HepG2 (cell line): ENCODE data around the gene TRPM1. TPM values are rescaled to one million over a fixed set of nuclear protein-coding genes. Genes with fewer than 3 reads are reported as not detected.

ENCODE experiments used
- EED ChIP-seq: sonication (generic); formaldehyde crosslinking; IDR thresholded peaks from 2 replicates; pipeline ENCODE4 v1.5.0; 2020; ENCODE audit warnings: mild to moderate bottlenecking, missing genetic modification reagents
- FOXP1 ChIP-seq, 2 experiments: fragments of 450-650 bp in 1 of 2; IDR thresholded peaks; 2 replicates each; pipeline ENCODE4 v1.6.1; 2017 to 2018; ENCODE audit warnings: antibody characterized with exemption in 1 of 2
- HOXA7 ChIP-seq: sonication (generic); formaldehyde crosslinking; IDR thresholded peaks from 2 replicates; pipeline ENCODE4 v1.8.1; 2022; ENCODE audit warnings: mild to moderate bottlenecking, missing genetic modification reagents, moderate library complexity
- KLF11 ChIP-seq: IDR thresholded peaks from 2 replicates; pipeline ENCODE4 v1.6.1; 2016; ENCODE audit warnings: missing compliant biosample characterization
- MYC ChIP-seq: sonication (generic); formaldehyde crosslinking; IDR thresholded peaks from 2 replicates; pipeline ENCODE4 v1.9.0; 2021; ENCODE audit warnings: missing genetic modification reagents, borderline replicate concordance
- PCBP2 ChIP-seq: fragments of 200-400 bp; formaldehyde crosslinking; optimal IDR thresholded peaks from 2 replicates; pipeline ENCODE3; 2018; ENCODE audit warnings: low read length, low read depth; ENCODE audit not compliant: poor library complexity, severe bottlenecking
- RNF2 ChIP-seq: fragments of 450-650 bp; conservative IDR thresholded peaks from 2 replicates; pipeline ENCODE4 v1.6.1; 2016; ENCODE audit warnings: low read depth
- SAP130 ChIP-seq: IDR thresholded peaks from 2 replicates; pipeline ENCODE4 v1.6.1; 2016; ENCODE audit warnings: low read depth
- ZBTB40 ChIP-seq, 2 experiments: fragments of 450-650 bp in 1 of 2; sonication (generic) in 1 of 2; formaldehyde crosslinking in 1 of 2; IDR thresholded peaks; 2 replicates each; pipeline versions ENCODE4 v1.6.1 to v1.8.0; 2016 to 2022; ENCODE audit warnings: antibody characterized with exemption in 1 of 2, mild to moderate bottlenecking in 1 of 2, missing genetic modification reagents in 1 of 2
- ZFP37 ChIP-seq: sonication (generic); formaldehyde crosslinking; IDR thresholded peaks from 2 replicates; pipeline ENCODE4 v1.4.0; 2020; ENCODE audit warnings: missing genetic modification reagents, borderline replicate concordance
- ZNF12 ChIP-seq: sonication (generic); formaldehyde crosslinking; IDR thresholded peaks from 2 replicates; pipeline ENCODE4 v1.5.0; 2020; ENCODE audit warnings: missing genetic modification reagents
- ZNF329 ChIP-seq: sonication (generic); formaldehyde crosslinking; IDR thresholded peaks from 2 replicates; pipeline ENCODE4 v1.9.0; 2021; ENCODE audit warnings: low read depth, mild to moderate bottlenecking, missing genetic modification reagents
- ZNF446 ChIP-seq: sonication (generic); formaldehyde crosslinking; IDR thresholded peaks from 2 replicates; pipeline ENCODE4 v1.5.0; 2020; ENCODE audit warnings: mild to moderate bottlenecking, missing genetic modification reagents
- ZNF674 ChIP-seq: sonication (generic); formaldehyde crosslinking; IDR thresholded peaks from 2 replicates; pipeline ENCODE4 v1.5.0; 2020; ENCODE audit warnings: low read depth, mild to moderate bottlenecking, missing genetic modification reagents
- ZNF704 ChIP-seq: sonication (generic); formaldehyde crosslinking; IDR thresholded peaks from 2 replicates; pipeline ENCODE4 v1.8.1; 2023; ENCODE audit warnings: mild to moderate bottlenecking, inconsistent platforms, moderate library complexity, missing genetic modification reagents, borderline replicate concordance
- ZSCAN20 ChIP-seq: sonication (generic); formaldehyde crosslinking; IDR thresholded peaks from 2 replicates; pipeline ENCODE4 v1.4.0; 2020; ENCODE audit warnings: missing genetic modification reagents, mild to moderate bottlenecking, borderline replicate concordance
- polyA plus RNA-seq, 8 experiments: library from polyadenylated mRNA; depleted of rRNA in 3 of 8; stranded (reverse) in 7 of 8; unstranded in 1 of 8; fragments of >200 nt; fragmentation: Illumina TruSeq in 4 of 8; extraction: Trizol in 4 of 8; gene quantifications; 2 replicates each; pipeline versions ENCODE4 v1.2.1 to v1.2.3, GENCODE V29; 2011 to 2016; ENCODE audit warnings: low read depth in 4 of 8, missing spikeins in 1 of 8, mixed read lengths in 1 of 8; ENCODE audit not compliant: insufficient read depth in 1 of 8
- total RNA-seq, 5 experiments: library from RNA; depleted of rRNA; stranded (reverse); fragments of >200 nt; fragmentation: Illumina TruSeq; extraction: Trizol; gene quantifications; 2 replicates each; pipeline ENCODE4 v1.2.3, GENCODE V29; 2016; ENCODE audit warnings: low read depth in 1 of 5

The TRPM1 gene
- total and polyA plus RNA-seq, 2 of the 13 experiments (the other 11 are each of a cell fraction or from before 2014, with no cell fraction given): not detected

GRCh38 chr15:30991255-30992235, 110.0 kb downstream of the TRPM1 start, which contains the start of gene MTMR10 (continued):
- TF ChIP-seq ZBTB40 (IDR thresholded peaks at IDR 0.05): no peak
- TF ChIP-seq ZBTB40 (CRISPR knock-in tag; IDR thresholded peaks at IDR 0.05): peak; percentile 62; the same call in 1 of the 2 replicates
- no peak for TF ChIP-seq FOXP1 (IDR thresholded peaks at IDR 0.05)
- no peak for TF ChIP-seq FOXP1 (CRISPR knock-in tag; IDR thresholded peaks at IDR 0.05)
- TF ChIP-seq ZFP37 (CRISPR knock-in tag): 0 out of 2 replicates have a peak, but pooled peaks have one; percentile 40
- TF ChIP-seq ZNF329 (CRISPR knock-in tag): 0 out of 2 replicates have a peak, but pooled peaks have one; percentile 36
- TF ChIP-seq SAP130 (CRISPR knock-in tag): peak; percentile 57
- TF ChIP-seq ZNF704 (CRISPR knock-in tag): no peak
- TF ChIP-seq ZNF12 (CRISPR knock-in tag): no peak
- no peak for TF ChIP-seq PCBP2
- peak; percentile 71; the same call in 1 of the 2 replicates for TF ChIP-seq ZSCAN20
- no peak for TF ChIP-seq ZNF446 (CRISPR knock-in tag)
- TF ChIP-seq HOXA7: no peak
- TF ChIP-seq MYC (CRISPR knock-in tag): peak; percentile 40; the same call in 1 of the 2 replicates
- TF ChIP-seq KLF11 (CRISPR knock-in tag): no peak
- TF ChIP-seq RNF2: peak; percentile 61; the same call in 1 of the 2 replicates
- 0 out of 2 replicates have a peak, but pooled peaks have one; percentile 52 for TF ChIP-seq EED
- TF ChIP-seq ZNF674: 0 out of 2 replicates have a peak, but pooled peaks have one; percentile 58
